Measurements from ENCODE around the gene WNT5B. TPM values are rescaled to one million over a fixed set of nuclear protein-coding genes. Genes with fewer than 3 reads are reported as not detected.

WNT5B gene
- polyA plus RNA-seq, 1 donor: 8.5 TPM

- Histone ChIP-seq H3K36me3 (ENCODE audit: control insufficient read depth, insufficient read depth, low read length) (no peaks in the 10 kb centered on the region), H3K9me3 (ENCODE audit: control insufficient read depth, low read depth, low read length) (no peaks in the 10 kb centered on the region), H3K4me1 (ENCODE audit: control insufficient read depth, insufficient read depth, low read length) (peaks cover 52% of the 10 kb centered on the region), H3K27me3 (ENCODE audit: control insufficient read depth, insufficient read depth, low read length) (no peaks in the 10 kb centered on the region), H3K27ac (ENCODE audit: low read length) (peak overlapping the region; percentile 37), H3K4me3 (ENCODE audit: low read length) (peak overlapping the region; percentile 6)
- WGBS (ENCODE audit: insufficient coverage, low lambda C conversion rate): 30% methylated on average over 5 of the region's 12 CpGs
- peak in 1 of 2 donors; percentile 43 for DNase-seq
Observed at GRCh38 chr12:1590221-1590979, 38.6 kb upstream of the WNT5B start.

DNA sequence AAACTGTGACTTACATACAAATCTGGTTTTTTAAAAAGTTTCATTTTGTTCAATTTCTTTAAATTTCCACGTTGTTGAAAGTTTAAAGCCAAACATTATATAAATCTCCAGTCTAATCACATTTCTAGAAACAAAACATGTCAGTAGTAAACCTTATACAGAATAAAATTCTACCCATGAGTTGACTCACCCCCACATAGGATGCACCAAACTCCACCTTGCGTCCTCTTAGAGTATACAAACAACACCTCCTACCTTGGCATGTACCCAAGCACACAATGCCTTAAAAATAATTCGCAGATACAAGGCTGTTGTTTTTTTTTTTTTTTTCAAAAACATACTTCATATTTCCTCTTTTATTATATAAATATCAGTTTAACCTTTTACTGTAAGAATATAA lies 38.0 kb upstream of the WNT5B start:
- Histone ChIP-seq H3K36me3 (ENCODE audit: control insufficient read depth, insufficient read depth, low read length) (no peaks in the 10 kb centered on the region), H3K27ac (ENCODE audit: low read length) (no peak overlapping the region), H3K27me3 (ENCODE audit: control insufficient read depth, insufficient read depth, low read length) (no peaks in the 10 kb centered on the region), H3K4me1 (ENCODE audit: control insufficient read depth, insufficient read depth, low read length) (peaks cover 53% of the 10 kb centered on the region), H3K9me3 (ENCODE audit: control insufficient read depth, low read depth, low read length) (no peaks in the 10 kb centered on the region), H3K4me3 (ENCODE audit: low read length) (peak overlapping the region; percentile 6)
- DNase-seq: no peak
- 8% methylated on average over 2 of the region's 3 CpGs for WGBS (ENCODE audit: insufficient coverage, low lambda C conversion rate)

DNA sequence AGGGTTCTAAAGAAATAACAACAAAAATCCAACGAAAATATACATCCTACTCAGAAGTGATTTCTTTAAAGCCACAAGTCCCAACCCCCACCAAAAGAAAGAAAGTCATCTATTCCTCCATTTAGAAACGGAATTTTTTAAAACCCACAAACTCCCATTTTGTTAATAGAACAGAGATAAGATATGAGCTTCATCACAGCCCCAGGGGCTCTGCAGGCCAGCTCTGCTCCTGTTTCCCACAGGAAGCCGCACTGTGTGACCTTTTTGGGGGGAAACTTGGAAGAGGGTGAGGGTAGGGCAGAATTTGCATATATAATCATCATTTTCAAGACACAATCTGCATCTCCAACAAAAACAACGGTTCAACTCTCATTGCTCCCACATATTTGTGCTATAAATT lies 37.5 kb upstream of the WNT5B start:
- H3K4me1 ChIP-seq (ENCODE audit: control insufficient read depth, insufficient read depth, low read length): peaks cover 53% of the 10 kb centered on the region
- H3K36me3 ChIP-seq (ENCODE audit: control insufficient read depth, insufficient read depth, low read length): no peaks in the 10 kb centered on the region
- H3K27ac ChIP-seq (ENCODE audit: low read length): no peak overlapping the region
- DNase-seq: no peak
- no peaks in the 10 kb centered on the region for H3K9me3 ChIP-seq (ENCODE audit: control insufficient read depth, low read depth, low read length)
- no peaks in the 10 kb centered on the region for H3K27me3 ChIP-seq (ENCODE audit: control insufficient read depth, insufficient read depth, low read length)
- peak overlapping the region; percentile 8 for H3K4me3 ChIP-seq (ENCODE audit: low read length)
- WGBS (ENCODE audit: insufficient coverage, low lambda C conversion rate): no CpG with 5 or more reads among the region's 4 CpGs

GRCh38 chr12:1592444-1593173 lies 36.4 kb upstream of the WNT5B start:
- Histone ChIP-seq H3K4me1 (ENCODE audit: control insufficient read depth, insufficient read depth, low read length) (peaks cover 48% of the 10 kb centered on the region), H3K36me3 (ENCODE audit: control insufficient read depth, insufficient read depth, low read length) (no peaks in the 10 kb centered on the region), H3K9me3 (ENCODE audit: control insufficient read depth, low read depth, low read length) (no peaks in the 10 kb centered on the region), H3K27ac (ENCODE audit: low read length) (peak overlapping the region; percentile 8), H3K4me3 (ENCODE audit: low read length) (peak overlapping the region; percentile 65), H3K27me3 (ENCODE audit: control insufficient read depth, insufficient read depth, low read length) (no peaks in the 10 kb centered on the region)
- DNase-seq: peak in 1 of 2 donors; percentile 50
- no CpG with 5 or more reads among the region's 27 CpGs for WGBS (ENCODE audit: insufficient coverage, low lambda C conversion rate)

- H3K4me1 ChIP-seq (ENCODE audit: control insufficient read depth, insufficient read depth, low read length): peaks cover 42% of the 10 kb centered on the region
- no peaks in the 10 kb centered on the region for H3K27me3 ChIP-seq (ENCODE audit: control insufficient read depth, insufficient read depth, low read length)
- H3K27ac ChIP-seq (ENCODE audit: low read length): peak overlapping the region; percentile 72
- H3K4me3 ChIP-seq (ENCODE audit: low read length): peak overlapping the region; percentile 65
- no CpG with 5 or more reads among the region's 56 CpGs for WGBS (ENCODE audit: insufficient coverage, low lambda C conversion rate)
- H3K36me3 ChIP-seq (ENCODE audit: control insufficient read depth, insufficient read depth, low read length): no peaks in the 10 kb centered on the region
- peak in 1 of 2 donors; percentile 81 for DNase-seq
- H3K9me3 ChIP-seq (ENCODE audit: control insufficient read depth, low read depth, low read length): no peaks in the 10 kb centered on the region
Observed at GRCh38 chr12:1593174-1594005, 35.6 kb upstream of the WNT5B start.

- H3K9me3 ChIP-seq (ENCODE audit: control insufficient read depth, low read depth, low read length): no peaks in the 10 kb centered on the region
- H3K4me1 ChIP-seq (ENCODE audit: control insufficient read depth, insufficient read depth, low read length): peaks cover 37% of the 10 kb centered on the region
- H3K27me3 ChIP-seq (ENCODE audit: control insufficient read depth, insufficient read depth, low read length): no peaks in the 10 kb centered on the region
- WGBS (ENCODE audit: insufficient coverage, low lambda C conversion rate): no CpG with 5 or more reads among the region's 34 CpGs
- peak in 1 of 2 donors; percentile 85 for DNase-seq
- peak overlapping the region; percentile 72 for H3K27ac ChIP-seq (ENCODE audit: low read length)
- H3K36me3 ChIP-seq (ENCODE audit: control insufficient read depth, insufficient read depth, low read length): no peaks in the 10 kb centered on the region
- H3K4me3 ChIP-seq (ENCODE audit: low read length): peak overlapping the region; percentile 65
Observed at GRCh38 chr12:1594006-1594260, 35.1 kb upstream of the WNT5B start.

DNA sequence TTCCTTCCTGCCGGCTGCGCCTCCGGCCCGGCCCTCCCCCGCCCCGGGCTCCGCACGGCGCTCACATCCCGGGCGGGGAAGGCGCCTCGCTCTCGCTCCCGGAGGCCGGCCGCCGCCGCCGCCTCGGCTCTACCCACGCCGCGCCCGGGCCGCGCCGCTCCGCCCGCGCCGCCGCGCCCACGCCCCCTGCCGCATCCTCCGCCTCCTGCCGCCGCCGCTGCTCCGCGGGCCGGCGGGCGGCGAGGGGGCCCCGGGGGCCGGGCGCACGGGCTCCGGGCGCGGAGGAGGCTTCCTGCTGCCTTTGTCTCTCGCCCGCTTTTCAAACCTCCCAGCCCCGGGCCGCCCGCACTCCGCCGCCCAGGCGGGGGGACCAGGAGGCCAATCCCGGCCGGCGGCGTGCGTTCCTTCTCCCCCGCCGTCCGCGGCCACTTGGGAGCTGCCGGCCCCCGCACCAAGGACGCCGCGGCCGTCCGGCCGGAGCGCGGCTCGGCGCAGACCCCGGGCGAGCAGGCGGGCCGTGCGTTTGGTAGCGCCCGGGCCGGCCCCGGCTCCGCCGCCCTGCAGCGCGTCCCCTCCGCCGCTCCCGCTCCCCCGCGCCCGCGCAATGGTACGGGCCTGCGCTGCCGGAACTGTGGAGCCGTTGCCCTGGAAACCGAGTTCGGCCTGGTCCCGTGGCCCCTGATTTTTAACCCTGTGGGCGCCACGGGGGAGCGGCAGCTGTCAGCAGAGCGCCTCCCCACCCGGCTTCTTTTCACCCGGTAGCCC lies 34.6 kb upstream of the WNT5B start, which contains the start of gene FBXL14:
FBXL14 (minus strand) TSS at position 321 of the 765 bp plus-strand sequence. CDS start 515 bp downstream, outside the sequence.
- Histone ChIP-seq H3K27ac (ENCODE audit: low read length) (peak within 1 kb of the TSS; percentile 90), H3K9me3 (ENCODE audit: control insufficient read depth, low read depth, low read length) (no peaks in the 10 kb centered on the region), H3K27me3 (ENCODE audit: control insufficient read depth, insufficient read depth, low read length) (no peaks in the 10 kb centered on the region), H3K4me1 (ENCODE audit: control insufficient read depth, insufficient read depth, low read length) (peaks cover 37% of the 10 kb centered on the region), H3K4me3 (ENCODE audit: low read length) (peak within 1 kb of the TSS; percentile 70), H3K36me3 (ENCODE audit: control insufficient read depth, insufficient read depth, low read length) (no peaks in the 10 kb centered on the region)
- DNase-seq: peak; percentile 86 to 94
- WGBS (ENCODE audit: insufficient coverage, low lambda C conversion rate): 10% methylated on average over 2 of the region's 115 CpGs

DNA sequence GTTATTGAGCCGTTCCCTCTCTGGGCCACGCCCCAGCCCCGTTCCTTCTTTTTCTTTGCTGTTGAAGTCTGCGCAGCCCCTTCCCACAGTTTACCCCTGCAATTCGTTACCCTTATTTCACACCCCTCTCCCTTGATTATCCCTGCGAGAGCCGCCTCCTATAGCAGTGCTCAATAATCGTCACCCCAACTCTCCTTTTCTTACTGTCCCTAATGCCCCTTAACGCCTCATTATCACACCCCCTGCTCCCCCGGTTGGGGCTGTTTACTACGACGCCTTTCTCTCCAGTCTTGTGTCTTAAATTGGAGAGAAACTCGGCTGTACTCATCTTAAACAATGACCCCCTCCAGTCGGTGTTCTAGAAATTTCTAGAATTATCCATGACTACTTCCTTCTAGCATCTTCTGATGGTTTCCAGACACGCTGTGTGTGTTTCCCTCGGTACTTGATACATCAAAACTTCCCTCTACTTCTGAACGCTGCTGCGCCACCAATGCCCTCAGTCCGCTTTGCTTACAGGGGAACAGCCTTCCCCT lies 33.9 kb upstream of the WNT5B start:
- 0% methylated on average over 7 of the region's 19 CpGs for WGBS (ENCODE audit: insufficient coverage, low lambda C conversion rate)
- Histone ChIP-seq H3K4me3 (ENCODE audit: low read length) (peak overlapping the region; percentile 70), H3K27ac (ENCODE audit: low read length) (peak overlapping the region; percentile 90), H3K4me1 (ENCODE audit: control insufficient read depth, insufficient read depth, low read length) (peaks cover 30% of the 10 kb centered on the region), H3K36me3 (ENCODE audit: control insufficient read depth, insufficient read depth, low read length) (no peaks in the 10 kb centered on the region), H3K9me3 (ENCODE audit: control insufficient read depth, low read depth, low read length) (no peaks in the 10 kb centered on the region), H3K27me3 (ENCODE audit: control insufficient read depth, insufficient read depth, low read length) (no peaks in the 10 kb centered on the region)
- peak in 1 of 2 donors; percentile 43 for DNase-seq

DNA sequence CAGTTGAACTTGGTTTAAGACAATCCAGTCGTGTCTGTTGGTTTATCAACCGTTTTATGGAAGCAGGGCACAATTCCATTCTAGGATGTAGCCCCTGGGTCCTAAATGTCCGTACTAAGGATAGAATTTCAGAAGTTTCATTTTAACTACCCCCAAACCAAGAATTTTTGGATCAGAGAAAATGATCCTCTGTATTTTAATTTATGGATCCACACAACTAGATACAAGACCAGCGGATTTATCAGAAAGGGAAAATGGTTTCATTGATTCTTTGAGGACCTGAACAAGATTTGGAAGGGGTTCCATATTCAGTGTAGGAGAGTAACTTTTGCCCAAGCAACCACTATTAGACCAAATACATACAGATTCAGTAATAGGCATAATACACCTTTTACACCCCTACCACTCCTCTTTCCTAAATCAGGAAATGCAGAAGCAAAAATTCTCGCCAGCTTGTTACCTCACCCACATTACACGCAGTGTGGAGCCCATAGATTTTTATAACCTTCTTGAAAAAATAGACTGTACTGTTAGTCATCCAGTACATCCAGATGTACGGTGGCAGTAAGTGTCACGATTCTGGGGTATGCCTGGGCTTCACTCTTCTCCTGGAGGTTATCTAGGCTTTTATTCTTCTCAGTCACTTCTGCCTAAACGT lies 33.2 kb upstream of the WNT5B start:
- WGBS (ENCODE audit: insufficient coverage, low lambda C conversion rate): 58% methylated on average over 5 of the region's 9 CpGs
- no peak for DNase-seq
- Histone ChIP-seq H3K4me1 (ENCODE audit: control insufficient read depth, insufficient read depth, low read length) (peaks cover 23% of the 10 kb centered on the region), H3K4me3 (ENCODE audit: low read length) (no peak overlapping the region), H3K36me3 (ENCODE audit: control insufficient read depth, insufficient read depth, low read length) (no peaks in the 10 kb centered on the region), H3K27me3 (ENCODE audit: control insufficient read depth, insufficient read depth, low read length) (no peaks in the 10 kb centered on the region), H3K9me3 (ENCODE audit: control insufficient read depth, low read depth, low read length) (no peaks in the 10 kb centered on the region), H3K27ac (ENCODE audit: low read length) (peak overlapping the region; percentile 90)
